GM19467 (cell line): ENCODE measurements around the gene PPFIA1.
"Not testable (repeated sequence)": the region's sequence is repeated elsewhere in the genome, so short reads cannot be mapped to it uniquely, and the experiment has no call there.

Source experiments
- ATAC-seq: cut with Tn5 transposase; IDR thresholded peaks from one replicate; pipeline ENCODE4 v1.9.1; 2021; ENCODE audit warnings: mild to moderate bottlenecking, moderate library complexity; ENCODE audit not compliant: unreplicated experiment

The PPFIA1 gene

GRCh38 chr11:70383664-70384565, 113.4 kb downstream of the PPFIA1 start:
- no peak for ATAC-seq

DNA sequence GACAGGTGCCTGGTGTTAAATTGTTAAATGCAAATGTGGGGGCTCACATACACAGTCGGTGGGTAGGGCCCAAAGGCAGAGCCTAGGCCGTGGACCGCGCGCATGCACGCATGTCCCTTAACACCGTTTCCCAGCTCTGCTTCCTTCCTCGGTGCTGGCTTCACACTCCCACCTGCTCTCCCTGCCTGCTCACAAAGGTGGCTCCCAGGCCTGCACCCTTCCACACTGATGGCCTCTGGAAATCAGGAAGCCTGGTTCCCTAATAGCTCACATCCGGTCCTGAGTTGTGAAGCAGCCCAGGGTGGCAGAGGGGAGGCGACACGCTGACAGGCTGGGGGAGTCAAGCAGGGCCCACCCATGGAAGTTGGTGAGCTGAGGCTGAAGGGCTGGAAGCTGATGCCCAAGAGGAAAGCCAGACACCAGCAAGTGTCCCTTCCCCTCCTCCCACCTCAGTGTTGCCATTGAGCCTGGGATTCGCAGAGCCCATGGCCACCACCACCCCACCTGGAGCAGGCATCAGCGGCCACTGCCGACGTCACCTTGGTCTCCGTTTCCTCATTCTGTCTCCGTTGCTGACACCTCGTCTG, 114.2 kb downstream of the PPFIA1 start:
- ATAC-seq: no peak

DNA sequence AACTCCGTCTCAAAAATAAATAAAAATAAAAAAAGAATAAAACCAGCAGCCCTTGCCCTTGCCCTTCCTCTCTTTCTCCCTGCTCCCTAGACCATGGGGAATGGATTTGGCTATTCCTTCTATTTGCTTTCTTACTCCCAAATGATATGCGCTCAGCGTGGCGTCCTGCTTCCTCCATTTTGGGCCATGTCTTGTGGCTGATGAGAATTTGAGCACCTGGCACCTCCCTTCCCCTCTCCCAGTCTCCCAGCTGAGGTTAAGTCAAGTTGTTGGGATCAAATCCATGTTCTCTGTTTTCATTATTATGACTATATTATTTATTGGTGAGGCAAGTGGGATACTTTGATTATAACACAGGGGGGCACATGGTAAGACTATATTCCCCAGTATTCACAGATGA, 117.1 kb downstream of the PPFIA1 start:
- ATAC-seq: no peak

GRCh38 chr11:70389201-70389600, 118.7 kb downstream of the PPFIA1 start:
- no peak for ATAC-seq

DNA sequence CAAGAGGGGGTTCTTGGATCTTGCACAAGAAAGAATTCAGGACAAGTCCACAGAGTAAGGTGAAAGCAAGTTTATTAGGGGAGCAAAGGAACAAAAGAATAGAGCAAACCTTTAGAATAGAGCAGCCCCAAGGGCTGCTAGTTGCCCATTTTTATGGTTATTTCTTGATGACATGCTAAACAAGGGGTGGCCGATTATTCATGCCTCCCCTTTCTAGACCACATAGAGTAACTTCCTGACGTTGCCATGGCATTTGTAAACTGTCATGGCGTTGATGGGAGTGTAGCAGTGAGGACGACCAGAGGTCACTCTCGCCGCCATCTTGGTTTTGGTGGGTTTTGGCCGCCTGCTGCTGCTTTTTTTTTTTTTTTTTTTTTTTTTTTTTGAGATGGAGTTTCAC, 120.4 kb downstream of the PPFIA1 start:
- not testable (repeated sequence) for ATAC-seq

GRCh38 chr11:70394211-70394950, 123.9 kb downstream of the PPFIA1 start:
- no peak for ATAC-seq

DNA sequence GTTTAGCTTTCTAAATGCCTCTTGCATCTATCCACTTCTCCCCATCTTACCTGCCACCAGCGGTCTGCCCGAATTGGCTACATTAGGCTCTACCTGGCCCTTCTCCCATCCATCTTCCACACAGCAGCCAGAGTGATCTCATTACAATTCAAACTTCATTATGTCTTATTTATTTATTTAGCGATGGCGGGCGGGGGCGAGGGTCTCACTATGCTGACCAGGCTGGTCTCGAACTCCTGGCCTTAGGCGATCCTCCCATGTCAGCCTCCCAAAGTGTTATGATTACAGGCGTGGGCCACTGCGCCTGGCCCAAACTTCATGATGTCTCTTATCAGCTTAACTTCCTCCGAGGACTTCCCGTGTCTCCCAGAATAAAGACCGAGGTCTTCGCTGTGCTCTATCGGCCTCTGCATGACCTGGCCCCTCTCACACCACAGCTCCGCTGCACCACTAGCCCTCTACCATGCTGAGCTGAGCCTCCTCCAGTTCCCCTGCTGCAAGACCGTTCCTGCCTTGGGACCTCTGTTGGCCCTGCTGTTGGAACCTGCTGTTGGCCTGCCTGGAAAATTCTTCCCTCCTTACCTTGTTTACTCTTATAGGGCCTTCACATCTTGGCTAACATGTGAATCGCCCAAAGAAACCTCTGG, 127.0 kb downstream of the PPFIA1 start:
- no peak for ATAC-seq

- no peak for ATAC-seq
These were observed 127.7 kb downstream of the PPFIA1 start, which contains the start of gene CTTN for GRCh38 chr11:70397983-70398833. Gene CTTN, plus strand, starts transcription at chr11:70398529. Its CDS starts 8,769 bp downstream, at chr11:70407298.

GRCh38 chr11:70398834-70399680, 128.6 kb downstream of the PPFIA1 start:
- ATAC-seq: no peak

GRCh38 chr11:70399681-70400112, 129.2 kb downstream of the PPFIA1 start:
- no peak for ATAC-seq

DNA sequence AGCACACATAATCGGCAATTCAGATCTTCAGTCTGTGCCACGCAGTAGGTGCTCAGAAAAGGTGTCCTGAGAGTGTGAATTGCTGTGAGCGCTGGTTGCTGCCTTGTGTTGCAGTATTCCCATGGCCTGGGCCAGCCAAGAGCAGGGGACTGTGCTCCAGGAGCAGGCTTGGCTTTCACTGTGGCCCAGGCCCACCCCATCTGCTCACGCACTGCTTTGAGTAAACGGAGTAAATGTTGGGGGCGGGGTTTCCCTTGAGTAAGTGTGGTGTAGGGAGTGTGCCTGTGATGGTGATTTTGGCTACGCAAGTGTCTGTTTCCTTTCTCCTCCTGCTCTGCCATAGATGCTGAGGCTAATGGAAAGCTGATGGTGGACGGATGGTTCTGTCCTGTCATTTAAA, 130.2 kb downstream of the PPFIA1 start:
- ATAC-seq: no peak

DNA sequence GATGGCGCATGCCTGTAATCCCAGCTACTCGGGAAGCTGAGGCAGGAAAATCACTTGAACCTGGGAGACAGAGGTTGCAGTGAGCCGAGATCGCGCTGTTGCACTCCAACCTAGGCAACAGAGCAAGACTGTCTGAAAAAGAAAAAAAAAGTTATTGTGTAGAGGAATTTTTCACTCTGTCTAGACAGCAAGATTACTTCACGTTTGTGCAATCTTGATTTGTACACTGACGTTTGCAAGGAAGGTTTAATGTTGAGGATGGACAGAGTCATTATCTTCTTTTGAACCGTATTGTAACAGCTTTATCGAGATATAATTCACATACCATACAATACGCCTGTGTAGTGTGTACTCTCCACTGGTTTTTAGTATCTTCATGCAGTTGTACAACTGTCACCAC, 131.5 kb downstream of the PPFIA1 start:
- ATAC-seq: no peak

DNA sequence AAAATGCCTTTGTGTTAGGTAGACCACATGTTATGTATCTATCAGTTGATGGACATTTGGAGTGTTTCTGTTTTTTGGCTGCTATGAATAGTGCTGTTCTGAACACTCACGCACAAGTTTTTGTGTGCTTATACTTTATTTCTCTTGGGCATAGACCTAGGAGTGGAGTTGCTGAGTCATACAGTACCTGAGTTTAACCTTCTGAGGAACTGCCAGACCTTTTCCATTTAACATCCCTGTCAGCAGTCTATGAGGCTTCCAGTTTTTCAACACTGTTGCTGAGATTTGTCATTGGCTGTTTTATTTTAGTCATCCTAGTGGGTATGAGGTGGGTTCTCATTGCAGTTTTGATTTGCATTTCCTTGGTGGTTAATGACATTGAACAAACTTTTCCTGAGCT, 132.2 kb downstream of the PPFIA1 start:
- no peak for ATAC-seq

DNA sequence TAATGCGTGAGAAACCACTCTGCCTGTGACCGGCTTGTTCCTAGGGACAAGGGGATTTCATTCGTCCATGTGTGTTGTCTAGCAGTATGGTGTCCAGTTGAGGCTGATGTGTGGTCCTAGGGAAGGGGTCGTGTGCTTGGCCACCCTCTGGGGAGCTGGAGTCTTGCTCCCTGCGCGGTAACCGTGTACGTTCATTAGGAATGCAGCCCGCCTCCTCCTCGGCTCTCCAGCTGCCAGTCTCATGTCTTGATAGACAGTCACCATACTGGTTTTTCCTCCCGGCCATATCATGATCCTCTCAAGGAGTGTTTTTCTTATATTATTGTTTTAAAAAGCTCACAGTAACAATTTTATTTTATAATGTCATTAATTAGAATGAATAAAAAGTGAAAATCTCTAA, 133.8 kb downstream of the PPFIA1 start:
- no peak for ATAC-seq

- no peak for ATAC-seq
These were observed 135.3 kb downstream of the PPFIA1 start for GRCh38 chr11:70405679-70406395.

DNA sequence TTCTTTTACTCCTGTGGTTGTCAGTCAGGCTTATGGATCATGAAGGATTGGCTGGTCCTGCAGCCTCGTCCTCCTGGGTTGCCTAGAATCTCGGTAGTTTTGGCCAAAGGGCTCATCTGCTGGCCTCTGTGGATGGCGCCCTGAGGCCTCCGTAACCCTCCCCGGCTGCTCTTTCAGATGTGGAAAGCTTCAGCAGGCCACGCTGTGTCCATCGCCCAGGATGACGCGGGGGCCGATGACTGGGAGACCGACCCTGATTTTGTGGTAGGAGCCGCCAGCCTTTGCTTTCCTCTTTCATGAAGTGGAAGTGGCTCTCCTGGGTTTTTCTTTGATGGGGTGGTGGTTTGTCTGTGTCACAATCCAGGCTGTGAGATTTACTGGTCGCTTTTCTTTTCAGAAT, 136.6 kb downstream of the PPFIA1 start:
- ATAC-seq: no peak

DNA sequence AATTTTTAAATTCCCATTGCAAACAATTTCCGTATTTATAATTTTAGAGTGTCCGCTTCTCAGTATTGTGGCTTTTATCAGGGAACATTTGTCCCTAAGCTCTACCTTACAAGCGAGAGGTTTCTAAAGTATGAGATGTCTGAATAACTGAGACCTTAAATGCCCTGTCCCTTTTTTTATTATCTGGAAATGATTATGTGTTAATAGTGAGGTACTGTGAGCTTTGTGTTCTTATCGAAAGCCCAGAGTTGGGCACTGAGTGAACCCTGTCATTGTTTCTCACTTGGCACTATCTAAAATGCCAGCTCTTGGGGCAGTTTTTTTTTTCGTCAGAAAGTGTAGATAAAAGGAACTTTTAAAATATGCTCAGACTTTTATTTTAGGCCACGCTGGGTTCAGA, 137.3 kb downstream of the PPFIA1 start:
- ATAC-seq: no peak

DNA sequence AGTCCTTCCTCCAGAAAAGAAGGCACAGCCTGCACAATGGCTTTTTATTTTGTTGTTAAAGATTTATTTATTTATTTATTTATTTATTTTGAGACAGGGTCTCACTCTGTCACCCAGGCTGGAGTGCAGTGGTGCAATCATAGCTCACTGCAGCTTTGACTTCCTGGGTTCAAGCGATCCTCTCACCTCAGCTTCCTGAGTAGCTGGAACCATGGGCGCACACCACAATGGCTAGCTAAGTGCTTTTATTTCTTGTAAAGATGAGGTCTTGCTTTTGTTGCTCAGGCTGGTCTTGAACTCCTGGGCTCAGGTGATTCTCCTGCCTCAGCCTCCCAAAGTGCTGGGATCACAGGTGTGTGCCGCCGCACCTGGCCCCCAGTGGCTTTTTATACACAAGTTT, 137.8 kb downstream of the PPFIA1 start:
- not testable (repeated sequence) for ATAC-seq

DNA sequence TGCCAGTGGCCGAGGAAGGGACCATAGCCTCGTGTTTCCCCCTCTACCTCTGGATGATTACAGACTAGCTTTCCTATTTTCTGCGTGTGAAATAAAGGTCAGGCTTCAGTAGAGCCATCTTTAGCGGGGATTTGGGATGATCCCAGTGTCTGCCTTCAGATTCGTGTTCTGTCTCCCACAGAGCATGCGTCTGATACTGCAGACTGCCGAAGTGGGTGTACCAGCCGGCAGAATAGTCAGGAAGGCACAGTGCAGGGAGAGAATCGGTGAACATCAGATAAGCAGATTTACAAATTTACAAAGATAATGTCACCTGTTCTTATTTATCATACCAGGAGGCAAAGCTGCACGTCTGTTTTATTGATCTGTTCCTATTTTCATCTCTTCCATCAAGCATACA, 138.9 kb downstream of the PPFIA1 start:
- ATAC-seq: no peak
